ENCODE measurements around the gene BTBD9.

Gene BTBD9

GRCh38 chr6:38271081-38271480, 368.6 kb downstream of the BTBD9 start:
- no peak for DNase-seq (ENCODE audit: low read depth)
- H3K4me3 ChIP-seq (ENCODE audit: low read length) = no peak overlapping the region
- TF ChIP-seq CTCF (conservative IDR thresholded peaks at IDR 0.05; ENCODE audit: low read depth, low read length) = no peak

- no peak for DNase-seq (ENCODE audit: low read depth)
- H3K4me3 ChIP-seq (ENCODE audit: low read length) = no peak overlapping the region
- no peak for TF ChIP-seq CTCF (conservative IDR thresholded peaks at IDR 0.05; ENCODE audit: low read depth, low read length)
Observed at GRCh38 chr6:38270367-38270766, 369.4 kb downstream of the BTBD9 start.

GRCh38 chr6:38269461-38270172, 370.1 kb downstream of the BTBD9 start:
- no peak for DNase-seq (ENCODE audit: low read depth)
- no peak for TF ChIP-seq CTCF (conservative IDR thresholded peaks at IDR 0.05; ENCODE audit: low read depth, low read length)
- no peak overlapping the region for H3K4me3 ChIP-seq (ENCODE audit: low read length)

GRCh38 chr6:38268342-38268741, 371.4 kb downstream of the BTBD9 start:
- TF ChIP-seq CTCF (conservative IDR thresholded peaks at IDR 0.05; ENCODE audit: low read depth, low read length) = no peak
- no peak overlapping the region for H3K4me3 ChIP-seq (ENCODE audit: low read length)
- DNase-seq (ENCODE audit: low read depth) = no peak

- H3K4me3 ChIP-seq (ENCODE audit: low read length) = no peak overlapping the region
- no peak for DNase-seq (ENCODE audit: low read depth)
- TF ChIP-seq CTCF (conservative IDR thresholded peaks at IDR 0.05; ENCODE audit: low read depth, low read length) = no peak
Observed at GRCh38 chr6:38266921-38267354, 372.8 kb downstream of the BTBD9 start.

- TF ChIP-seq CTCF (conservative IDR thresholded peaks at IDR 0.05; ENCODE audit: low read depth, low read length) = no peak
- no peak overlapping the region for H3K4me3 ChIP-seq (ENCODE audit: low read length)
- DNase-seq (ENCODE audit: low read depth) = no peak
Observed at GRCh38 chr6:38264605-38265004, 375.1 kb downstream of the BTBD9 start.

- DNase-seq (ENCODE audit: low read depth) = no peak
Observed at GRCh38 chr6:38262609-38263008, 377.1 kb downstream of the BTBD9 start.

More at GRCh38 chr6:38262609-38263008, 377.1 kb downstream of the BTBD9 start:
- TF ChIP-seq CTCF (conservative IDR thresholded peaks at IDR 0.05; ENCODE audit: low read depth, low read length) = no peak
- no peak overlapping the region for H3K4me3 ChIP-seq (ENCODE audit: low read length)

All from retinal pigment epithelial cell (primary cell).